Measurements from ENCODE around the gene CD48. TPM values are rescaled to one million over a fixed set of nuclear protein-coding genes. Genes with fewer than 3 reads are reported as not detected.

Gene CD48
- total RNA-seq, 4 donors from 2014 or later, result 1.1 to 14.6 (median 2.6) TPM

DNA sequence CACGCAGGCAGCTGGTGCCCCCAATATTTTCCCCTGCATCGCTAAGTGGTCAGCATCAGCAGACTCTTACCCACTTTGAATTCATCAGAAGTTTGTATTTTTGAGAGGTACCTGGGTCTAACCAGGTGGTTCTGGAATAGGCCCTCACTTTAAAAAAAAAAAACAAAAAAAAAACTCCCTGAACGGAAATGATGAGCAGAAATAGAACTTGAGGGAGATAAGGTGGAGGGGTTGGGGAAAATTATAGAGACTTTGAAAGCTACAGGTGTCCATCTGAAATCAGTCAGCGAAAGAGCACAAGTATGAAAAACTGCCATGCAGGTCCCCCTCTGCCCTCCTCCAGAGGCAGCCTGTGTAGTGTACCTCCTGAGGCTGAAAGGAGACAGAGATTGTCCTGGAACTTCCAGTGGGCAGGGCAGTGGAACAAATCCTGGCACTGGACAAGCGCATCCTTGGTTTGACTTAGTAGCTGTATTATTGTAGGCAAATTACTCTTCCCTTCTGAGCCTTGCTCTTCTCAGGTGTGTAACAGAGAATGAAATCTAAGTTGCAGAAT lies 28.6 kb upstream of the CD48 start:
- Histone ChIP-seq H3K36me3 (no peaks in the 10 kb centered on the region), H3K27me3 (peaks cover 0 to 3% (median 0%) of the 10 kb centered on the region in 4 donors), H3K4me3 (no peak overlapping the region), H3K27ac (replicated peaks in 1 of 4) (no peak overlapping the region), H3K4me1 (no peaks in the 10 kb centered on the region), H3K9me3 (peaks cover 0 to 7% (median 6%) of the 10 kb centered on the region in 4 donors)
- DNase-seq (ENCODE audit: extremely low spot score), result no peak
- WGBS, result 88% methylated on average over 5 of the region's 5 CpGs
- intact Hi-C loops (cut with DNase I), result no loop called here
- TF ChIP-seq, protein P1, sequence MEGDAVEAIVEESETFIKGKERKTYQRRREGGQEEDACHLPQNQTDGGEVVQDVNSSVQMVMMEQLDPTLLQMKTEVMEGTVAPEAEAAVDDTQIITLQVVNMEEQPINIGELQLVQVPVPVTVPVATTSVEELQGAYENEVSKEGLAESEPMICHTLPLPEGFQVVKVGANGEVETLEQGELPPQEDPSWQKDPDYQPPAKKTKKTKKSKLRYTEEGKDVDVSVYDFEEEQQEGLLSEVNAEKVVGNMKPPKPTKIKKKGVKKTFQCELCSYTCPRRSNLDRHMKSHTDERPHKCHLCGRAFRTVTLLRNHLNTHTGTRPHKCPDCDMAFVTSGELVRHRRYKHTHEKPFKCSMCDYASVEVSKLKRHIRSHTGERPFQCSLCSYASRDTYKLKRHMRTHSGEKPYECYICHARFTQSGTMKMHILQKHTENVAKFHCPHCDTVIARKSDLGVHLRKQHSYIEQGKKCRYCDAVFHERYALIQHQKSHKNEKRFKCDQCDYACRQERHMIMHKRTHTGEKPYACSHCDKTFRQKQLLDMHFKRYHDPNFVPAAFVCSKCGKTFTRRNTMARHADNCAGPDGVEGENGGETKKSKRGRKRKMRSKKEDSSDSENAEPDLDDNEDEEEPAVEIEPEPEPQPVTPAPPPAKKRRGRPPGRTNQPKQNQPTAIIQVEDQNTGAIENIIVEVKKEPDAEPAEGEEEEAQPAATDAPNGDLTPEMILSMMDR (IDR thresholded peaks at IDR 0.05), result no peak
- no peak for TF ChIP-seq POLR2A (IDR thresholded peaks at IDR 0.05; ENCODE audit: low read depth)
- TF ChIP-seq EP300 (IDR thresholded peaks at IDR 0.05), result no peak
- TF ChIP-seq POLR2AphosphoS5 (IDR thresholded peaks at IDR 0.05), result no peak

DNA sequence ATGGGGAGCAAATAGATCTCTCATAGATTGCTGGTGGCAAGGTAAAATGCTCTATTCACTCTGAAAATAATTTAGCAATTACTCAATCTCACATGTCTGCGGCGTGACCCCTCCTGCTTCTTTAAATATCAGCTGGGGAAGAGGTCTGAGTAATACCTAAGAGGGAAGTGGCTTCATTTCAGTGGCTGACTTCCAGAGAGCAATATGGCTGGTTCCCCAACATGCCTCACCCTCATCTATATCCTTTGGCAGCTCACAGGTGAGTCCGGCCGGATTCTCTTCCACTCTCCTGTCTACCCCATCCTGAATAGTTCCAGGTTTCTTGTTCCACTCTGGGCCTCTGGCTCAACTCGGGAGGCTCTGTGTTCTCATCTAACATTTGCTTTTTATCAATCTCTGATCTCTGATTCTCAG lies 27.5 kb upstream of the CD48 start, which contains the start of gene SLAMF7:
SLAMF7 (plus strand) TSS at position 150 of the 414 bp plus-strand sequence; CDS start at position 205, 55 bp downstream.
- Histone ChIP-seq H3K9me3 (peaks cover 0 to 7% (median 6%) of the 10 kb centered on the region in 4 donors), H3K4me1 (no peaks in the 10 kb centered on the region), H3K4me3 (no peak within 1 kb of the TSS), H3K36me3 (no peaks in the 10 kb centered on the region), H3K27me3 (peaks cover 0 to 3% (median 0%) of the 10 kb centered on the region in 4 donors), H3K27ac (replicated peaks in 1 of 4) (no peak within 1 kb of the TSS)
- no peak for DNase-seq (ENCODE audit: extremely low spot score)
- WGBS, result 72% methylated on average over 5 of the region's 5 CpGs
- intact Hi-C loops (cut with DNase I), result no loop called here
- TF ChIP-seq, protein P1 (IDR thresholded peaks at IDR 0.05), result no peak
- TF ChIP-seq POLR2A (IDR thresholded peaks at IDR 0.05; ENCODE audit: low read depth) (no peak), EP300 (IDR thresholded peaks at IDR 0.05) (no peak), POLR2AphosphoS5 (IDR thresholded peaks at IDR 0.05) (no peak)

DNA sequence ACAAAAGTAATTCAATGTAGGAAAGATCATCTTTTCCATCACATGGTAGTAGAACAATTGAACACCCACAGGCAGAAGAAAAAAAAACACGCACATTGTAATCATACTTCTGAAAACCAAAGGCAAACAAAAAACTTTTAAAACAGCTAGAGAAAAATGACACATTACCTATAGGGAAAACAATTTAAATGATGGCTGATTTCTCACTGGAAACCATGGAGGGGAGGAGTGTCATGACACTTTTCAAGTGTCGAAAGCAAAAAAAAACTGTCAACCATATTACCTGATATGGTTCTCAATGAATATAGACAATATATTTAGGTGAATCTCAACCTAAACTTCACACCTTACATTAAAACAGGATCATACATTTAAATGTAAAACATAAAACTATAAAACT lies 26.6 kb upstream of the CD48 start:
- TF ChIP-seq POLR2AphosphoS5 (IDR thresholded peaks at IDR 0.05), result no peak
- Histone ChIP-seq H3K4me1 (no peaks in the 10 kb centered on the region), H3K27me3 (peaks cover 0 to 3% (median 0%) of the 10 kb centered on the region in 4 donors), H3K27ac (replicated peaks in 1 of 4) (no peak overlapping the region), H3K9me3 (peaks cover 0 to 7% (median 6%) of the 10 kb centered on the region in 4 donors), H3K4me3 (no peak overlapping the region), H3K36me3 (no peaks in the 10 kb centered on the region)
- 82% methylated on average over 2 of the region's 2 CpGs for WGBS
- no peak for DNase-seq (ENCODE audit: extremely low spot score)
- intact Hi-C loops (cut with DNase I), result no loop called here

DNA sequence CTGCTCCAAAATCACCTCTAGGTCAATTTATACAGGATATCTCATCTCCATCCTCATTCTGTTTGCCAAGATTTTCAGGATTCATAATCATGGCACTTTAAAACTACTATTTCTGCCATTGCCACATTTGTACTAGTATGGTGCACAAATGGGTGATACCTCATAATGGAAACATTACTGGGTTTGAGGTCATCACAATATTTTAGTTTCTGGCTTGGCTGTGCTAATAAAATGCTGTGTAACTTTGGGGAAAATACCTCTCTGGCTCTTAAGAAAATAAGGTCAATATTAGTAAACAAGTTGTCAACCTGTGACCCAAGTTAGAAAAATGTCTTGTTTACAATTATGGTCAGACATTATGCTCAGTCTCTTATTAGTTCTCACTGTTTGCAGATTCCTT lies 22.7 kb upstream of the CD48 start:
- no peak for DNase-seq (ENCODE audit: extremely low spot score)
- intact Hi-C loops (cut with DNase I), result no loop called here
- no peaks in the 10 kb centered on the region for H3K36me3 ChIP-seq
- no peak for TF ChIP-seq EP300 (IDR thresholded peaks at IDR 0.05)
- TF ChIP-seq POLR2A (IDR thresholded peaks at IDR 0.05; ENCODE audit: low read depth), result no peak
- no peak for TF ChIP-seq POLR2AphosphoS5 (IDR thresholded peaks at IDR 0.05)
- TF ChIP-seq, protein P1 (IDR thresholded peaks at IDR 0.05), result no peak
- H3K27ac ChIP-seq (replicated peaks in 1 of 4), result no peak overlapping the region
- H3K4me3 ChIP-seq, result no peak overlapping the region
- H3K4me1 ChIP-seq, result no peaks in the 10 kb centered on the region
- peaks cover 0 to 7% (median 6%) of the 10 kb centered on the region in 4 donors for H3K9me3 ChIP-seq
- H3K27me3 ChIP-seq, result no peaks in the 10 kb centered on the region

DNA sequence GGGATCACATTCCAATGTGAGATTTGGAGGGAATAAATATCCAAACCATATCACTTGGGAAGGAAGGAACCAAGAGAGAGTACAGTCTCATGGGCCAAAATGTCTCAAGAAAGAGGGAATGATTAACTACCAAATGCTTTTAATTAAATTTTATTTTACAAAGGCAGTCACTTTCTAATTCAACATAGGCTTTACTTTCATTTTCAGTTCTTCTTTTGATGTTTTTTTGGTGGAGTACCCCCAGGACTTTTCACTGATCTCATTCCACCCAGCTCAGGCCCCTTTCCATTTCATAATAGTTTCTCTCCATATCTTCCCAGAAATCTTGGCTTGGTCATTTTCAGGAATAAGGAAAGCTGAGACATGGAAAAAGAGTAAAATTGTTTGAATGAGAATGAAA lies 22.3 kb upstream of the CD48 start:
- H3K4me3 ChIP-seq, result no peak overlapping the region
- DNase-seq (ENCODE audit: extremely low spot score), result no peak
- H3K4me1 ChIP-seq, result no peaks in the 10 kb centered on the region
- H3K27me3 ChIP-seq, result no peaks in the 10 kb centered on the region
- H3K27ac ChIP-seq (replicated peaks in 1 of 4), result no peak overlapping the region
- TF ChIP-seq POLR2AphosphoS5 (IDR thresholded peaks at IDR 0.05), result no peak
- TF ChIP-seq, protein P1 (IDR thresholded peaks at IDR 0.05), result no peak
- no peaks in the 10 kb centered on the region for H3K36me3 ChIP-seq
- intact Hi-C loops (cut with DNase I), result no loop called here
- peaks cover 0 to 7% (median 6%) of the 10 kb centered on the region in 4 donors for H3K9me3 ChIP-seq
